Kidney (tissue), 14 donors: ENCODE measurements around the gene C1QTNF6. TPM values are rescaled to one million over a fixed set of nuclear protein-coding genes. Genes with fewer than 3 reads are reported as not detected.

Experiments used
- DNase-seq, 5 donors: peaks; one replicate each; pipeline ENCODE4 v3.0.0-alpha.2; 2013 to 2020
- FAIRE-seq: peaks from 2 replicates; lab custom pipeline; 2012; peaks lifted over from hg19 to GRCh38; lab: Jason Lieb, UNC
- H3K27ac ChIP-seq, 2 donors: one replicate each; pipeline ENCODE4 v1.7.0; 2013; ENCODE audit warnings: low read depth in 2 of 2, low read length in 2 of 2, inconsistent platforms in 1 of 2
- H3K27me3 ChIP-seq: one replicate; pipeline ENCODE4 v1.7.1; 2013; ENCODE audit warnings: low read length, inconsistent platforms; ENCODE audit not compliant: control insufficient read depth, insufficient read depth
- H3K36me3 ChIP-seq, 3 donors: one replicate each; pipeline versions ENCODE4 v1.7.0 to v1.7.1; 2013; ENCODE audit warnings: low read length in 3 of 3, control low read depth in 1 of 3, inconsistent platforms in 1 of 3; ENCODE audit not compliant: insufficient read depth in 3 of 3, control insufficient read depth in 2 of 3
- H3K4me1 ChIP-seq, 3 donors: one replicate each; pipeline versions ENCODE4 v1.7.0 to v1.7.1; 2013; ENCODE audit warnings: low read length in 3 of 3, inconsistent platforms in 1 of 3, low read depth in 1 of 3; ENCODE audit not compliant: control insufficient read depth in 2 of 3, insufficient read depth in 2 of 3
- H3K4me3 ChIP-seq, 3 donors: one replicate each; pipeline versions ENCODE4 v1.7.0 to v1.8.1; 2013; ENCODE audit warnings: low read length in 3 of 3, control low read depth in 1 of 3, inconsistent platforms in 1 of 3
- H3K9ac ChIP-seq, 3 donors: one replicate each; pipeline versions ENCODE4 v1.7.0 to v1.7.1; 2013; ENCODE audit warnings: low read length in 3 of 3, control low read depth in 1 of 3, inconsistent platforms in 1 of 3
- H3K9me3 ChIP-seq, 3 donors: one replicate each; pipeline versions ENCODE4 v1.7.0 to v1.7.1; 2013; ENCODE audit warnings: low read length in 3 of 3, control low read depth in 1 of 3, inconsistent platforms in 1 of 3; ENCODE audit not compliant: control insufficient read depth in 2 of 3, insufficient read depth in 1 of 3
- CTCF ChIP-seq: IDR thresholded peaks from 3 replicates; pipeline ENCODE4 v1.5.1; 2012; ENCODE audit warnings: mild to moderate bottlenecking, moderate library complexity, borderline replicate concordance; ENCODE audit not compliant: insufficient read depth; ENCODE audit errors: extremely low read depth
- intact Hi-C: fragments of 100-400 bp; cut with DNase I; formaldehyde crosslinking; loops from one replicate; pipeline ENCODE4 v1.11.1; 2022
- polyA plus RNA-seq: library from polyadenylated mRNA; stranded (reverse); fragments of 350-450 nt; fragmentation: Illumina TruSeq; extraction: RNeasy Lipid Tissue Mini Kit (QIAGEN cat#74804); gene quantifications from one replicate; pipeline ENCODE4 v1.2.3, GENCODE V29; 2014; ENCODE audit warnings: low read depth, low replicate concordance; ENCODE audit not compliant: insufficient read depth
- total RNA-seq: library from RNA; stranded (reverse); fragmentation: NEBNext Ultra II Directional; extraction: Animal tissue kit (Norgen Biotek cat#: 25700); gene quantifications from one replicate; pipeline ENCODE4 v1.2.1, GENCODE V29; 2021
- donor health status: control.
- donor health status: control.
- donor health status: control.
- donor health status: control.
- donor health status: control.
- donor health status: DM: yes; HTN: yes; CAD: no.
- donor health status: Normal renal cell carcinoma (clear cell type).

Gene C1QTNF6
- total and polyA plus RNA-seq, 2 donors from 2014 or later = 3.2 to 8.0 TPM

GRCh38 chr22:37209140-37209845 lies 21.2 kb upstream of the C1QTNF6 start:
- Histone ChIP-seq H3K4me3 (no peak overlapping the region), H3K27me3 (no peaks in the 10 kb centered on the region), H3K27ac (no peak overlapping the region), H3K9ac (no peak overlapping the region), H3K4me1 (no peaks in the 10 kb centered on the region), H3K9me3 (no peaks in the 10 kb centered on the region), H3K36me3 (no peaks in the 10 kb centered on the region)
- FAIRE-seq (no peak), DNase-seq (peak in 2 of 5 donors; percentile 29 to 52)
- no peak for TF ChIP-seq CTCF
- intact Hi-C loops = loop anchor here (10.0 kb wide), 1 partner anchor 124 kb away; no protein-coding TSS in a partner anchor

GRCh38 chr22:37208401-37209139 lies 20.5 kb upstream of the C1QTNF6 start:
- intact Hi-C loops = loop anchor here (10.0 kb wide), 1 partner anchor 124 kb away; no protein-coding TSS in a partner anchor
- Histone ChIP-seq H3K36me3 (no peaks in the 10 kb centered on the region), H3K9me3 (no peaks in the 10 kb centered on the region), H3K9ac (no peak overlapping the region), H3K27ac (no peak overlapping the region), H3K4me3 (no peak overlapping the region), H3K4me1 (no peaks in the 10 kb centered on the region), H3K27me3 (no peaks in the 10 kb centered on the region)
- no peak for TF ChIP-seq CTCF
- DNase-seq = peak in 2 of 5 donors; percentile 50 to 53
- no peak for FAIRE-seq

GRCh38 chr22:37207981-37208380 lies 19.9 kb upstream of the C1QTNF6 start:
- Histone ChIP-seq H3K36me3 (no peaks in the 10 kb centered on the region), H3K27me3 (no peaks in the 10 kb centered on the region), H3K4me1 (no peaks in the 10 kb centered on the region), H3K9ac (no peak overlapping the region), H3K9me3 (no peaks in the 10 kb centered on the region), H3K4me3 (no peak overlapping the region), H3K27ac (no peak overlapping the region)
- FAIRE-seq (no peak), DNase-seq (no peak)
- intact Hi-C loops = loop anchor here (10.0 kb wide), 1 partner anchor 123 kb away; no protein-coding TSS in a partner anchor
- TF ChIP-seq CTCF = no peak
